Measurements from ENCODE around the gene TMEM86A.

DNA sequence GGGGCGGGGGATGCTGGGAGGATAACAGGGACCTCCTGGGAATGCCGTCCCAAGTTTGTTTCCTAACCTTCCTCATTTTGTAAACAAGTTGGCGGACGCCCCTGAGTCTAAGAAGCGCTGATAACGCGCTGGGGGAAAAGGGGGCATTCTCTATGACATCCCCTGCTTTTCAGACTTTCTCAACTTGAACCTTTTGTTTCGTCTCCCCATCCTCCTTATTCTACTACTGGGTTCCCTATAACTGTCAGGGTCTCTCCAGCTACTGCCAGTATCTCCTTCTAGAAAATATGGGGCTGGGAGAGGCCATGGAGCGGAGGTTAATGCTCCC, 654 bp downstream of the TMEM86A start:
- TF ChIP-seq CTCF (IDR thresholded peaks at IDR 0.05) (no peak), EZH2phosphoT487 (IDR thresholded peaks at IDR 0.05) (no peak)
